H1 (cell line): ENCODE measurements around the gene CCDC9B. TPM values are rescaled to one million over a fixed set of nuclear protein-coding genes. Genes with fewer than 3 reads are reported as not detected.

ENCODE experiments used
- CTCF ChIA-PET: fragments of 300-600 bp; sonication (Branson Sonifier 250); formaldehyde crosslinking; loops from one replicate; lab custom pipeline; 2021; ENCODE audit not compliant: partially characterized antibody; lab: Charles Lee
- POLR2A ChIA-PET: fragments of 300-600 bp; sonication (Branson Sonifier 250); formaldehyde crosslinking; loops from one replicate; lab custom pipeline; 2021; ENCODE audit warnings: inconsistent platforms; ENCODE audit not compliant: partially characterized antibody; lab: Charles Lee
- DNase-seq, 2 experiments: peaks; one replicate each; pipeline versions ENCODE4 v3.0.0 to v3.0.0-alpha.2; 2010 to 2022; ENCODE audit warnings: low spot score in 2 of 2, low read depth in 1 of 2, mixed read lengths in 1 of 2
- FAIRE-seq: peaks from 2 replicates; lab custom pipeline; 2011; peaks lifted over from hg19 to GRCh38; lab: Jason Lieb, UNC
- H2AFZ ChIP-seq: 2 replicates; pipeline ENCODE4 v1.8.1; 2012; ENCODE audit warnings: low read length, inconsistent platforms
- H2AK5ac ChIP-seq: 2 replicates; pipeline ENCODE4 v1.6.1; 2013; ENCODE audit warnings: low read depth, low read length
- H2BK120ac ChIP-seq: replicated peaks from 2 replicates; pipeline ENCODE3; 2013; ENCODE audit warnings: low read depth, low read length, inconsistent platforms
- H2BK12ac ChIP-seq: 2 replicates; pipeline ENCODE4 v1.6.1; 2013; ENCODE audit warnings: low read depth, low read length
- H2BK15ac ChIP-seq: 2 replicates; pipeline ENCODE4 v1.6.1; 2013; ENCODE audit warnings: low read length
- H2BK20ac ChIP-seq: 2 replicates; pipeline ENCODE4 v1.6.1; 2013; ENCODE audit warnings: low read length
- H2BK5ac ChIP-seq: 2 replicates; pipeline ENCODE4 v1.6.1; 2013; ENCODE audit warnings: low read depth, low read length
- H3K14ac ChIP-seq: 2 replicates; pipeline ENCODE4 v1.6.1; 2013; ENCODE audit warnings: inconsistent platforms; ENCODE audit not compliant: insufficient read length
- H3K18ac ChIP-seq: 2 replicates; pipeline ENCODE4 v1.6.1; 2013; ENCODE audit warnings: low read length; ENCODE audit errors: extremely low read depth
- H3K23ac ChIP-seq: 2 replicates; pipeline ENCODE4 v1.6.1; 2013; ENCODE audit warnings: inconsistent platforms; ENCODE audit not compliant: insufficient read length
- H3K23me2 ChIP-seq: 2 replicates; pipeline ENCODE4 v1.6.1; 2013; ENCODE audit warnings: low read depth, low read length
- H3K27ac ChIP-seq: 2 replicates; pipeline ENCODE4 v1.6.1; 2011; ENCODE audit warnings: low read depth, low read length, inconsistent platforms
- H3K27me3 ChIP-seq, 4 experiments: replicated peaks in 1 of 4; 1 replicate in 1 of 4; 2 replicates in 3 of 4; pipeline versions ENCODE4 v1.6.1 to v1.8.1; 2011 to 2013; ENCODE audit warnings: low read length in 3 of 4, mild to moderate bottlenecking in 3 of 4, inconsistent platforms in 2 of 4, mixed read lengths in 2 of 4, moderate library complexity in 1 of 4; ENCODE audit not compliant: control insufficient read depth in 3 of 4, insufficient read depth in 3 of 4; ENCODE audit errors: extremely low read depth in 1 of 4
- H3K36me3 ChIP-seq, 4 experiments: 2 replicates each; pipeline versions ENCODE4 v1.6.1 to v1.8.1; 2011 to 2013; ENCODE audit warnings: mild to moderate bottlenecking in 4 of 4, low read length in 3 of 4, moderate library complexity in 2 of 4, control low read depth in 1 of 4, inconsistent platforms in 1 of 4; ENCODE audit not compliant: insufficient read depth in 4 of 4, control insufficient read depth in 2 of 4
- H3K4ac ChIP-seq: replicated peaks from 2 replicates; pipeline ENCODE3; 2013; ENCODE audit warnings: low read length, low read depth, mixed read lengths, inconsistent platforms; ENCODE audit not compliant: insufficient read length
- H3K4me1 ChIP-seq, 4 experiments: replicated peaks in 1 of 4; 1 replicate in 1 of 4; 2 replicates in 3 of 4; pipeline versions ENCODE4 v1.6.1 to v1.8.1; 2011 to 2013; ENCODE audit warnings: low read length in 3 of 4, inconsistent platforms in 2 of 4, mixed read lengths in 1 of 4; ENCODE audit not compliant: insufficient read depth in 4 of 4, control insufficient read depth in 3 of 4
- H3K4me2 ChIP-seq, 2 experiments: 2 replicates each; pipeline versions ENCODE4 v1.6.1 to v1.8.1; 2011 to 2013; ENCODE audit warnings: low read depth in 2 of 2, low read length in 2 of 2, control low read depth in 1 of 2, inconsistent platforms in 1 of 2, mild to moderate bottlenecking in 1 of 2; ENCODE audit not compliant: insufficient read depth in 1 of 2
- H3K4me3 ChIP-seq, 4 experiments: fragments of 200-600, 300-600 bp in 1 of 4; sonication (generic), shearing (Covaris generic), sonication (Bioruptor Twin) in 1 of 4; 2 replicates each; pipeline versions ENCODE4 v1.5.1 to v1.8.1; 2011 to 2016; ENCODE audit warnings: low read length in 4 of 4, low read depth in 3 of 4, control low read depth in 2 of 4, inconsistent platforms in 2 of 4, mild to moderate bottlenecking in 2 of 4, mixed read lengths in 1 of 4, moderate library complexity in 1 of 4; ENCODE audit not compliant: insufficient read depth in 2 of 4; ENCODE audit errors: extremely low read depth in 1 of 4
- H3K56ac ChIP-seq: replicated peaks from 2 replicates; pipeline ENCODE3; 2013; ENCODE audit warnings: low read depth, mild to moderate bottlenecking, mixed read lengths, low read length, inconsistent platforms; ENCODE audit not compliant: insufficient read length
- H3K79me1 ChIP-seq: 2 replicates; pipeline ENCODE4 v1.6.1; 2013; ENCODE audit warnings: low read depth, low read length, control low read depth
- H3K79me2 ChIP-seq, 2 experiments: 2 replicates each; pipeline versions ENCODE4 v1.6.1 to v1.8.1; 2012 to 2013; ENCODE audit warnings: low read length in 2 of 2, mild to moderate bottlenecking in 2 of 2, inconsistent platforms in 1 of 2; ENCODE audit not compliant: insufficient read depth in 2 of 2, control insufficient read depth in 1 of 2
- H3K9ac ChIP-seq, 4 experiments: replicated peaks in 1 of 4; 1 replicate in 1 of 4; 2 replicates in 3 of 4; pipeline versions ENCODE4 v1.6.1 to v1.8.1; 2011 to 2013; ENCODE audit warnings: low read depth in 3 of 4, low read length in 3 of 4, control low read depth in 2 of 4, mild to moderate bottlenecking in 2 of 4, moderate library complexity in 2 of 4, inconsistent platforms in 1 of 4; ENCODE audit errors: extremely low read depth in 1 of 4
- H3K9me3 ChIP-seq, 2 experiments: 2 replicates each; pipeline versions ENCODE4 v1.6.1 to v1.8.1; 2012 to 2013; ENCODE audit warnings: mild to moderate bottlenecking in 2 of 2, moderate library complexity in 2 of 2, control low read depth in 1 of 2, inconsistent platforms in 1 of 2, low read depth in 1 of 2, low read length in 1 of 2, mixed read lengths in 1 of 2; ENCODE audit not compliant: insufficient read depth in 2 of 2
- H4K20me1 ChIP-seq, 2 experiments: replicated peaks in 1 of 2; 2 replicates each; pipeline versions ENCODE3 to v1.8.1; 2011 to 2013; ENCODE audit warnings: inconsistent platforms in 2 of 2, low read length in 2 of 2, mild to moderate bottlenecking in 1 of 2; ENCODE audit not compliant: insufficient read depth in 2 of 2, control insufficient read depth in 1 of 2
- H4K5ac ChIP-seq: 2 replicates; pipeline ENCODE4 v1.6.1; 2013; ENCODE audit warnings: low read length, low read depth, mixed read lengths, inconsistent platforms; ENCODE audit not compliant: insufficient read length
- H4K8ac ChIP-seq: 2 replicates; pipeline ENCODE4 v1.8.0; 2013; ENCODE audit warnings: mild to moderate bottlenecking, moderate library complexity, low read length, inconsistent platforms; ENCODE audit not compliant: insufficient read depth; ENCODE audit errors: extremely low read depth
- H4K91ac ChIP-seq: replicated peaks from 2 replicates; pipeline ENCODE3; 2013; ENCODE audit warnings: low read length, mixed read lengths, inconsistent platforms; ENCODE audit not compliant: insufficient read length
- BACH1 ChIP-seq: IDR thresholded peaks from 2 replicates; pipeline ENCODE4 v1.6.1; 2012; ENCODE audit warnings: low read length, improper control_type of control experiment
- CHD2 ChIP-seq: IDR thresholded peaks from 2 replicates; pipeline ENCODE4 v1.6.1; 2012; ENCODE audit warnings: low read length, improper control_type of control experiment
- EP300 ChIP-seq, 2 experiments: IDR thresholded peaks; 1 replicate in 1 of 2; 2 replicates in 1 of 2; pipeline ENCODE4 v1.6.1; 2011 to 2012; ENCODE audit warnings: low read depth in 2 of 2, low read length in 2 of 2, mild to moderate bottlenecking in 2 of 2, borderline replicate concordance in 1 of 2, inconsistent platforms in 1 of 2, moderate library complexity in 1 of 2
- HDAC2 ChIP-seq, 2 experiments: fragments of 300-600 bp in 1 of 2; sonication (generic) in 1 of 2; IDR thresholded peaks; 2 replicates each; pipeline ENCODE4 v1.6.1; 2011 to 2012; ENCODE audit warnings: low read depth in 2 of 2, low read length in 2 of 2, mild to moderate bottlenecking in 2 of 2, moderate library complexity in 2 of 2, borderline replicate concordance in 1 of 2, inconsistent platforms in 1 of 2
- KDM4A ChIP-seq: IDR thresholded peaks from one replicate; pipeline ENCODE4 v1.7.1; 2012; ENCODE audit warnings: low read depth, mild to moderate bottlenecking, moderate library complexity, low read length, inconsistent platforms; ENCODE audit not compliant: severe bottlenecking
- MAX ChIP-seq: IDR thresholded peaks from 2 replicates; pipeline ENCODE4 v1.6.1; 2012; ENCODE audit warnings: inconsistent platforms
- PHF8 ChIP-seq: fragments of 200-600 bp; sonication (generic); conservative IDR thresholded peaks from 2 replicates; pipeline ENCODE4 v1.7.1; 2012; ENCODE audit warnings: low read depth, mild to moderate bottlenecking, inconsistent platforms, low read length, moderate library complexity
- RXRA ChIP-seq: IDR thresholded peaks from 2 replicates; pipeline ENCODE4 v1.6.1; 2011; ENCODE audit warnings: low read depth, mild to moderate bottlenecking, low read length, moderate library complexity; ENCODE audit not compliant: insufficient read depth
- TAF1 ChIP-seq: IDR thresholded peaks from 2 replicates; pipeline ENCODE4 v1.6.1; 2011; ENCODE audit warnings: mild to moderate bottlenecking, low read depth, low read length
- TBP ChIP-seq: IDR thresholded peaks from 2 replicates; pipeline ENCODE4 v1.6.1; 2011; ENCODE audit warnings: low read depth, low read length, improper control_type of control experiment
- WGBS, 2 experiments: shearing (Covaris generic) in 1 of 2; methylation state at CpG; one replicate each; pipeline versions ENCODE4 v1.1.6 to v1.1.7; 2013 to 2015; ENCODE audit warnings: low lambda C conversion rate in 2 of 2, mixed read lengths in 2 of 2, inconsistent platforms in 1 of 2, low coverage in 1 of 2, missing lambda C conversion rate in 1 of 2; ENCODE audit not compliant: insufficient replicate concordance in 2 of 2, insufficient coverage in 1 of 2, insufficient read length in 1 of 2; ENCODE audit errors: extremely low coverage in 1 of 2, missing lambda C conversion rate in 1 of 2; 5-methylcytosine and 5-hydroxymethylcytosine counted together
- polyA plus RNA-seq, 7 experiments: library from polyadenylated mRNA; depleted of rRNA in 3 of 7; stranded (reverse) in 5 of 7; unstranded in 2 of 7; fragments of >200 nt in 5 of 7; fragments of 200-250 nt in 2 of 7; gene quantifications; 1 replicate in 5 of 7; 2 replicates in 1 of 7; 4 replicates in 1 of 7; pipeline versions ENCODE4 v1.2.1 to v1.2.3, GENCODE V29; 2011 to 2013; ENCODE audit warnings: missing spikeins in 2 of 7, mixed read lengths in 2 of 7
- total RNA-seq: library from RNA; stranded (reverse); fragmentation: NEBNext Ultra II Directional; extraction: Animal tissue kit (Norgen Biotek cat#: 25700); gene quantifications from 2 replicates; pipeline ENCODE4 v1.2.1, GENCODE V29; 2021

The CCDC9B gene
- total and polyA plus RNA-seq, 2 of the 8 experiments (the other 6 are each of a cell fraction or from before 2014, with no cell fraction given), result 0.45 to 0.78 TPM

GRCh38 chr15:40357723-40358470 is 17.2 kb upstream of the CCDC9B start, which contains the start of gene DISP2:
Gene DISP2 (plus strand): TSS chr15:40358219. CDS start chr15:40358322, 103 bp downstream.
- Histone ChIP-seq H3K9me3 (no peaks in the 10 kb centered on the region), H2BK12ac (0 out of 2 replicates have a peak within 1 kb of the TSS, but pooled peaks have one; percentile 27), H3K56ac (peak within 1 kb of the TSS; percentile 32), H2AK5ac (no peak within 1 kb of the TSS; the same call in 1 of the 2 replicates), H3K27me3 (peaks cover 0 to 18% (median 8%) of the 10 kb centered on the region in 4 experiments; a peak in 3 of 7 replicates), H3K4me2 (peak within 1 kb of the TSS; percentile 67 to 97), H3K9ac (peak within 1 kb of the TSS in 2 of 4 experiments; percentile 35 to 37; a peak in 2 of 7 replicates), H2BK15ac (no peak within 1 kb of the TSS), H3K4ac (no peak within 1 kb of the TSS), H3K79me1 (no peaks in the 10 kb centered on the region), H3K79me2 (no peaks in the 10 kb centered on the region), H3K23me2 (peaks cover 9% of the 10 kb centered on the region), H3K23ac (no peak within 1 kb of the TSS), H2BK5ac (no peak within 1 kb of the TSS), H4K5ac (no peak within 1 kb of the TSS), H3K14ac (no peak within 1 kb of the TSS), H3K4me1 (peaks cover 11 to 22% (median 16%) of the 10 kb centered on the region in 4 experiments), H3K36me3 (no peaks in the 10 kb centered on the region), H4K20me1 (peaks cover 0 to 2% of the 10 kb centered on the region in 2 experiments), H3K27ac (no peak within 1 kb of the TSS), H2AFZ (peak within 1 kb of the TSS; percentile 80; the same call in 1 of the 2 replicates), H3K18ac (peak within 1 kb of the TSS; percentile 75; the same call in 1 of the 2 replicates), H2BK20ac (no peak within 1 kb of the TSS), H2BK120ac (no peak within 1 kb of the TSS), H4K91ac (peak within 1 kb of the TSS; percentile 10), H3K4me3 (peak within 1 kb of the TSS; percentile 44 to 69 (median 62)), H4K8ac (no peak within 1 kb of the TSS)
- ChIA-PET POLR2A (interaction anchor here (0.8 to 1.6 kb wide), 2 partner anchors 17 to 62 kb away, joined by 4 to 5 read pairs; partner anchors contain the start of gene CCDC9B), CTCF (interaction anchor here (1.2 to 27.4 kb wide), 5 partner anchors 8 to 43 kb away, joined by 4 to 452 read pairs (median 5); partner anchors contain the start of gene CCDC9B)
- WGBS, 2 experiments, result 5% methylated on average over 43 of the region's 82 CpGs; no CpG with 5 or more reads in 1 of the 2 experiments
- FAIRE-seq (no peak), DNase-seq (peak in 1 of 2 experiments; percentile 98)
- no peak for TF ChIP-seq BACH1
- 0 out of 2 replicates have a peak, but pooled peaks have one; percentile 6 for TF ChIP-seq CHD2
- peak in 1 of 2 experiments; percentile 84; a peak in 1 of 3 replicates for TF ChIP-seq EP300 (IDR thresholded peaks at IDR 0.05; ENCODE audit: borderline replicate concordance in 1 of 2, low read depth in 2 of 2, low read length in 2 of 2)
- TF ChIP-seq RXRA, result no peak
- peak; percentile 40; the same call in 1 of the 2 replicates for TF ChIP-seq TBP
- peak; percentile 80 to 94; a peak in 2 of 4 replicates for TF ChIP-seq HDAC2 (IDR thresholded peaks at IDR 0.05; ENCODE audit: borderline replicate concordance in 1 of 2, low read depth in 2 of 2, low read length in 2 of 2)
- peak; percentile 59 for TF ChIP-seq KDM4A
- 0 out of 2 replicates have a peak, but pooled peaks have one; percentile 23 for TF ChIP-seq TAF1
- peak; percentile 88 for TF ChIP-seq MAX
- TF ChIP-seq PHF8, result no peak
